DMS153 (cell line): Measurements from ENCODE around the gene SPRR5.

Source experiments
- DNase-seq: peaks from one replicate; lab custom pipeline; 2025; lab: John Stamatoyannopoulos, UW

Gene SPRR5

GRCh38 chr1:152946248-152946647 lies 758 bp upstream of the SPRR5 start:
- DNase-seq, result no peak

GRCh38 chr1:152951711-152952110 lies 4.7 kb downstream of the SPRR5 start:
- DNase-seq, result no peak

GRCh38 chr1:152953761-152954160 lies 6.8 kb downstream of the SPRR5 start:
- no peak for DNase-seq

- no peak for DNase-seq
Measured at GRCh38 chr1:152954436-152954835, 7.4 kb downstream of the SPRR5 start.

- no peak for DNase-seq
Measured at GRCh38 chr1:152957561-152957960, 10.6 kb downstream of the SPRR5 start.

GRCh38 chr1:152959273-152959672 lies 12.3 kb downstream of the SPRR5 start:
- DNase-seq, result no peak

GRCh38 chr1:152959801-152960451 lies 12.9 kb downstream of the SPRR5 start:
- no peak for DNase-seq

GRCh38 chr1:152960452-152961044 lies 13.5 kb downstream of the SPRR5 start:
- no peak for DNase-seq

GRCh38 chr1:152961226-152961891 lies 14.4 kb downstream of the SPRR5 start:
- DNase-seq, result no peak

- no peak for DNase-seq
Measured at GRCh38 chr1:152962876-152963415, 15.9 kb downstream of the SPRR5 start.

- DNase-seq, result no peak
Measured at GRCh38 chr1:152964536-152964935, 17.5 kb downstream of the SPRR5 start.

- DNase-seq, result no peak
Measured at GRCh38 chr1:152965853-152966252, 18.8 kb downstream of the SPRR5 start.

- no peak for DNase-seq
Measured at GRCh38 chr1:152967201-152967600, 20.2 kb downstream of the SPRR5 start.

- no peak for DNase-seq
Measured at GRCh38 chr1:152968248-152968647, 21.2 kb downstream of the SPRR5 start.

GRCh38 chr1:152969036-152969435 lies 22.0 kb downstream of the SPRR5 start:
- no peak for DNase-seq

GRCh38 chr1:152970495-152970894 lies 23.5 kb downstream of the SPRR5 start, which contains the start of gene SPRR4:
Gene SPRR4, plus strand, starts transcription at chr1:152970648. Its CDS starts 1,243 bp downstream, at chr1:152971891.
- no peak for DNase-seq

GRCh38 chr1:152972196-152972886 lies 25.3 kb downstream of the SPRR5 start:
- DNase-seq, result no peak

- DNase-seq, result no peak
Measured at GRCh38 chr1:152976688-152977087, 29.7 kb downstream of the SPRR5 start.

- DNase-seq, result no peak
Measured at GRCh38 chr1:152977614-152978013, 30.6 kb downstream of the SPRR5 start.

- DNase-seq, result no peak
Measured at GRCh38 chr1:152980676-152981075, 33.7 kb downstream of the SPRR5 start.

GRCh38 chr1:152981146-152981871 lies 34.3 kb downstream of the SPRR5 start:
- no peak for DNase-seq

- DNase-seq, result no peak
Measured at GRCh38 chr1:152982076-152982475, 35.1 kb downstream of the SPRR5 start.
